ENCODE data around the gene ATAT1. TPM values are rescaled to one million over a fixed set of nuclear protein-coding genes. Genes with fewer than 3 reads are reported as not detected.

The ATAT1 gene
- total RNA-seq, 6 experiments from 2014 or later, result 5.2 to 9.3 (median 5.9) TPM

GRCh38 chr6:30614044-30614842 lies 12.4 kb upstream of the ATAT1 start:
- Mint-ChIP-seq H3K27me3 (ENCODE audit: insufficient read depth) (peaks cover 32% of the 10 kb centered on the region), H3K36me3 (ENCODE audit: low read depth) (peaks cover 65% of the 10 kb centered on the region), H3K4me3 (peak overlapping the region; percentile 97), H3K9me3 (peaks cover 17% of the 10 kb centered on the region), H3K27ac (peak overlapping the region; percentile 99), H3K4me1 (ENCODE audit: low read depth) (peaks cover 87% of the 10 kb centered on the region)
- no peak for DNase-seq
- no peak for TF ChIP-seq CTCF (IDR thresholded peaks at IDR 0.05)

- Mint-ChIP-seq H3K27me3 (ENCODE audit: insufficient read depth) (peaks cover 32% of the 10 kb centered on the region), H3K4me3 (peak overlapping the region; percentile 97), H3K4me1 (ENCODE audit: low read depth) (peaks cover 84% of the 10 kb centered on the region), H3K9me3 (peaks cover 17% of the 10 kb centered on the region), H3K27ac (peak overlapping the region; percentile 99), H3K36me3 (ENCODE audit: low read depth) (peaks cover 65% of the 10 kb centered on the region)
- no peak for TF ChIP-seq CTCF (IDR thresholded peaks at IDR 0.05)
- peak; percentile 95 for DNase-seq
These were observed 11.8 kb upstream of the ATAT1 start for GRCh38 chr6:30614843-30615218.

GRCh38 chr6:30615219-30615957 lies 11.3 kb upstream of the ATAT1 start:
- peaks cover 32% of the 10 kb centered on the region for H3K27me3 Mint-ChIP-seq (ENCODE audit: insufficient read depth)
- peak overlapping the region; percentile 97 for H3K4me3 Mint-ChIP-seq
- peak; percentile 74 for DNase-seq

GRCh38 chr6:30615958-30616810 lies 10.5 kb upstream of the ATAT1 start:
- peak overlapping the region; percentile 97 for H3K4me3 Mint-ChIP-seq
- H3K27me3 Mint-ChIP-seq (ENCODE audit: insufficient read depth), result peaks cover 32% of the 10 kb centered on the region
- no peak for TF ChIP-seq CTCF (IDR thresholded peaks at IDR 0.05)
- peaks cover 17% of the 10 kb centered on the region for H3K9me3 Mint-ChIP-seq
- H3K36me3 Mint-ChIP-seq (ENCODE audit: low read depth), result peaks cover 59% of the 10 kb centered on the region
- DNase-seq, result peak; percentile 23
- peak overlapping the region; percentile 99 for H3K27ac Mint-ChIP-seq
- peaks cover 73% of the 10 kb centered on the region for H3K4me1 Mint-ChIP-seq (ENCODE audit: low read depth)

More at GRCh38 chr6:30615219-30615957, 11.3 kb upstream of the ATAT1 start:
- Mint-ChIP-seq H3K36me3 (ENCODE audit: low read depth) (peaks cover 60% of the 10 kb centered on the region), H3K9me3 (peaks cover 17% of the 10 kb centered on the region), H3K27ac (peak overlapping the region; percentile 99), H3K4me1 (ENCODE audit: low read depth) (peaks cover 79% of the 10 kb centered on the region)
- TF ChIP-seq CTCF (IDR thresholded peaks at IDR 0.05), result no peak

Measured in HFFc6 (cell line).